ENCODE measurements around the gene TPK1.

Gene TPK1

DNA sequence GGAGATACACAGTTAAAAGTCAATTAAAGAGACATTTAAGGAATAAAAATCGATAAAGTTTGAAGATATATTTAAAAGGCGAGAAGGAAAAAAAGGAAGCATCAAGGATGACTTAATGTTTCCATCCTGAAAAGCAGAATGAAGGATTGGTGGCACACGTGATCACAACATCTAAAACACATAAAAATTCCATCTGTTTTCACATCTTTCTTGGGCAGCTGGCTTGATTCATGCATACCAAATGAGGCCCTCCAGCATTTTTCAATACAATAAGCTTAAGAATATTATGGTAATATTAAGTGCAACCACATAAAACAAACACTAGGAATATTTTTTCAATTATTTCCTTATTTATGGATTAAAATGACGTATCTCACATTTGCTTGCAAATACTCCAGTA, 112.6 kb downstream of the TPK1 start:
- DNase-seq (ENCODE audit: low spot score), result no peak

DNA sequence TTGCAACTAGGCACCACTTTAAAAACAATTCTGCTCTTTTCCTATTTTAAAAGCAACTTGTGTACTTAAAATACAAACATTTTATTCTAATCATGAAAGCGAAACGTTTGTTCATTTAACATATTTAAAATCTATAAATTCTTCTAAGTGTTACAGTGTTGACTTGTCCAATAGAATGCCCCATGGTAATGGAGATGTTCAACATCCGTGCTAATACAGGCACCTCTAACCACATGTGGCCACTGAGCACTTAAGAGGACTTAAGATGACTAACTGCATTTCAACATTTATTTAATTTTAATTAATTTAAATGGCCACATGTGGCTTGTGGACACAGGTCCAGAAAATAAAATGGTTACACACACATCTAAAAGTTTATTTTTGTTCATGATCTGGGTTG, 115.1 kb downstream of the TPK1 start:
- no peak for DNase-seq (ENCODE audit: low spot score)

DNA sequence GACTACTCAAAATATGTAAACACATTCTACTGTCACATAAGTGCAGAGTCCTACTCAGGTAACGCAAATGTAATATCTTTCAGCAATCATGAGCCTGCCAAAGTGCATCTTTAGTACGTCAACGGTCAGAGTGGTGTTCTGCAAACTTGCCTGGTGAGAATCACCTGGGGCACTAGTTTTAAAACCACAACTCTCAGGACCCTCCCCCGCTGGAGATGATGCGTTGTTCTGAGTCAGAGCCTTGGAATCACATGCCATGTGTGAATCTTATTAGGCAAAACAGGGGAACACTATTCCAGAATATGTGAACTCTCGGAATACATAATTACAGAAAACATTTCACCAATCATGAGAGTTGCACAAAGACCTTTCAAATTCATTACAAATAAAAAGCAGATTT, 115.7 kb downstream of the TPK1 start:
- no peak for DNase-seq (ENCODE audit: low spot score)

- DNase-seq (ENCODE audit: low spot score), result no peak
These were observed 118.1 kb downstream of the TPK1 start for GRCh38 chr7:144717720-144718119.

DNA sequence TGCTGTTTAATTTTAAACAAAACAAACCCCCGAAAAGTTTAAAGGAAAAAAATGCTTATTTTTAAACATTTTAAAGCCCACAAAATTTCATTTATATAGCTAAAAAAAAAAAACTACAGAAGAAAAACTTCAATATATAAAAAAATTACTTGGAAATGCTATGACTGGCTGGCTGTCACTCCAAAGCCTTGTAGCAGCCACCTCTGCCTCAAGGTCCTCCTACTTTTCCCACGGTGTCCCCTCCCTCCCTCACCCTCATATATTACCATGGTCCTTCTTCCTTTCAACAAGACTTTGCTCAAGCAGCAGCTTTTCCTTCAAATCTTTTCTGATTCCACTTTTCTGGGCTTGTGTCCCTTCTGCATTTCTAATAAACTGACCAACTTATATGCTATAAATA, 122.0 kb downstream of the TPK1 start:
- DNase-seq (ENCODE audit: low spot score), result no peak

- DNase-seq (ENCODE audit: low spot score), result no peak
These were observed 125.1 kb downstream of the TPK1 start for GRCh38 chr7:144710791-144711190.

- DNase-seq (ENCODE audit: low spot score), result no peak
These were observed 126.8 kb downstream of the TPK1 start for GRCh38 chr7:144709066-144709465.

- DNase-seq (ENCODE audit: low spot score), result no peak
These were observed 144.6 kb downstream of the TPK1 start for GRCh38 chr7:144691240-144691639.

GRCh38 chr7:144682581-144683280, 153.1 kb downstream of the TPK1 start:
- no peak for DNase-seq (ENCODE audit: low spot score)

DNA sequence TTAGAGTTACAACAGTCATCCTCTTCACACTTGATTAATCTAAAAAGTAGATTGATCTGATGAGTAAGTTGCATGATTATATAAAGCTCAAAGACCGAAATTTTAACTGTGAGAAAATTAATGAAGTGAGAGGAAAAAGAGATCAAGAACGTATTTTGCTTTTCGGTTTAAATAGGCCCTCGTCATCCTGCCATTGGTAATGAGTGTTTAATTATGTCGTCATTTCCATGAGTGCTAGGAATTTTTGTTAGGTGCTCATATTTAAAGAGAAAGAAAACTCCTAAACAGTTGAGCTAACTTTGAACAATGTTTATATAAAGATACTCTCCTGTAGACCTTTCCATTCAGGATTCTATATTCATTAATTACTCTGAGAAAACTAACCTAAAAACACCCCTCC, 159.4 kb downstream of the TPK1 start:
- no peak for DNase-seq (ENCODE audit: low spot score)

GRCh38 chr7:144674550-144674949, 161.3 kb downstream of the TPK1 start:
- no peak for DNase-seq (ENCODE audit: low spot score)

DNA sequence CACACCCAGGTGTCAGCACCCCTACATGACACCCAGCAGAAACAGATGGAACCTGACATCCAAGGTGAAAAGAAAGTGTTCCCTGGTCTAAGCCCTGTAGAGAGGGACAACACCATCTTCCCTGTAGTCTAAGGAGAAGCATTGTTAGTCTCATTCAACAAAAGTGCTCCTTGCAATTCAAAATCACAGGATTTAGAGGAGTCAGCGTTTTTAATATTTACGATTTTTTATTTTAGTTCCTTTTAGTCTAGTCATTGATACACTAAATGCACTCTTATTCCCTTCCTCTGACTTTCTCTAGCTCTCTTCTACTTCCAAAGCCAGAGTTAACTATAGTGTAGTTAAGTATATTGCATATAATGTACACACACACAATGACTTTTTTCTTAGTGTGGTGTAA, 163.0 kb downstream of the TPK1 start:
- no peak for DNase-seq (ENCODE audit: low spot score)

- no peak for DNase-seq (ENCODE audit: low spot score)
These were observed 164.4 kb downstream of the TPK1 start for GRCh38 chr7:144671429-144671828.

- no peak for DNase-seq (ENCODE audit: low spot score)
These were observed 165.6 kb downstream of the TPK1 start for GRCh38 chr7:144670218-144670617.

DNA sequence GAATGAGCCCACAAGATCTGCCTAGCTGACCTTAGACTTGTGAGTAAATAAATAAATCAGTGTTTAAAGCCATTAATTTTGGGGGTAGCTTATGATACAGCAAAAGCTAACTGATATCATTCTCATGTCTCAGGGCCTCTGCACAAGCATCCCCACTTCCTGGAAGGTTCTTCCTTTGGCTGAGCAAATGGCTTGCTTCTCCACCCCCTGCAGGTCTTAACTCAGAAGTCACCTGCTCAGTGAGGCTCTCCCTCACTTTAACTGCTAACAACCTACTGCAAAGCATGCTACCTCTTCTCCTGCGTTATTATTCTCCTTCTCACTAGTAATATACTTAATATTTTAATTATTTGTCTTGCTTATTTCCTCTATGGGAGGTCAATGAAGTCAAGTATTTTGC, 167.3 kb downstream of the TPK1 start:
- DNase-seq (ENCODE audit: low spot score), result no peak

DNA sequence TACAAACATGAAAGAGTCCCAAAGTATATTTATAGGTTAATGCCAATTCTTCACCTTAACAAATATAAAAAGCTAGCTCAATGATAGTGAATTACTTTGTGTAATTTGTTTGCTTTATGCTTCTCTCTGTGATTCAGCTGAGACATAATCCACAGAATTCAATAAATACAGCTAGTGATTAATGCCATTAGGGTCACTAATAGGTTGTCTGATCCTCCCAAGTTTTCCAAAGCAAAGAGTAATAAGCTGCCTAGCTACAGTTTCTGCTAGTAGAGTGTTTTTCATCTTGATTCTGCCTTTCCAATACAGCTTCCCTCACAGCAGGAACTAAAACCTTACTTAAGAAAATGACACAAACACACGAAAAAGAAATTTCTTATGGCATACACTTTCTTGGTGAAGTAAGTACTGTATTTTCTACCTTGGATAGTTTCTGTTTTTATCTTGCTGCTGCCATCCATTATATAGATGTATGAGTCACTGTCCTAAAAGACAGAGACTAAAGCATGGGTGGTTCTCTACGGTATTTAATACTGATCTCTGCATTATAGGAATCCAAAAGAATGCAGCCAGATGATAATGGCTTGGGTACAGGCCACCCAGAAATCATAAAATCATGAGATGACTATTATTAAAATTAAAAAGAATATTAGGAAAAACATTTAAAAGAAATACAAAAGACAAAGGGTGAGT, 170.0 kb downstream of the TPK1 start:
- no peak for DNase-seq (ENCODE audit: low spot score)

DNA sequence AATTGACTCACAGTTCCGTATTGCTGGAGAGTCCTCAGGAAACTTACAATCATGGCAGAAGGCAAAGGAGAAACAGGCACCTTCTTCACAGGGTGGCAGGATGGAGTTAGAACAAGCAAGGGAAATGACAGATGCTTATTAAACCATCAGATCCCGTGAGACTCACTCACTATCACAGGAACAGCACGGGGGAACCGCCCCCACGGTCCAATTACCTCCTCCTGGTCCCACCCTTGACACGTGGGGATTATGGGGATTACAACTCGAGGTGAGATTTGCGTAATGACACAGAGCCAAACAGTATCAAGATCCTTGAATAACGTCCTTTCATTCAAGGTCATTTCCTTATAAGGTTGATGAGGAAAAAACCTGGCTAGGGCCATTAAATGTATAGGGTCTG, 176.6 kb downstream of the TPK1 start:
- DNase-seq (ENCODE audit: low spot score), result no peak

DNA sequence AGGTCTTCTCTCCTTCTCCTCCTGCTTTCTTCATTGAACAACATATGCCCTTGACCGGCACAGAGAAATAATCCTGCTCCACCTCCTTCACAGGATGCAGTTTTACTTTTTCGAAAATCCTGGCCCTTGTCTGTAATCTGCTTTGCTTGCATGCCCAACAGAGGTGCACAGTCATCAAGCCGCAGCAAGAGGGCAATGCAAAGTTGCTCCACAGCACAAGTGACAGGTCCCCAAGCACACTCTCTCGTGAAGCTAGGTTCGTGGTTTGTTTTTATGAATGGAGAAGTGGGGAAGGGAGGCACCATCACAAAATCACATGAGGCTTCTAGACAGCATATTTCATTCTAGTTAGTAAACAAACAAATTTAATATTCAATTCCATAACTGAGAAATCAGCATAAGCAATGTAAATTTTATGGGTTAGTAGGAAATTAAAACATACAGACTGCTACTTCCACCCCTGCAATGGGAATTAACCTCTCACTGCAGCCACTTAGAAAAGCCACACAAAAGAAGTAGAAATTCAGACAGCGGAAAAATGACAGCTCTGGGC, 178.8 kb downstream of the TPK1 start:
- DNase-seq (ENCODE audit: low spot score), result no peak

- no peak for DNase-seq (ENCODE audit: low spot score)
These were observed 182.4 kb downstream of the TPK1 start for GRCh38 chr7:144653449-144653848.

GRCh38 chr7:144650439-144650838, 185.4 kb downstream of the TPK1 start:
- no peak for DNase-seq (ENCODE audit: low spot score)

- DNase-seq (ENCODE audit: low spot score), result no peak
These were observed 186.7 kb downstream of the TPK1 start for GRCh38 chr7:144649120-144649519.

- no peak for DNase-seq (ENCODE audit: low spot score)
These were observed 194.3 kb downstream of the TPK1 start for GRCh38 chr7:144641389-144642044.

- no peak for DNase-seq (ENCODE audit: low spot score)
These were observed 203.1 kb downstream of the TPK1 start for GRCh38 chr7:144632724-144633123.

Data from hepatic stellate cell (primary cell).